ENCODE measurements around the gene DENND4B.
"Not testable (repeated sequence)": the region's sequence is repeated elsewhere in the genome, so short reads cannot be mapped to it uniquely, and the experiment has no call there.

The DENND4B gene

DNA sequence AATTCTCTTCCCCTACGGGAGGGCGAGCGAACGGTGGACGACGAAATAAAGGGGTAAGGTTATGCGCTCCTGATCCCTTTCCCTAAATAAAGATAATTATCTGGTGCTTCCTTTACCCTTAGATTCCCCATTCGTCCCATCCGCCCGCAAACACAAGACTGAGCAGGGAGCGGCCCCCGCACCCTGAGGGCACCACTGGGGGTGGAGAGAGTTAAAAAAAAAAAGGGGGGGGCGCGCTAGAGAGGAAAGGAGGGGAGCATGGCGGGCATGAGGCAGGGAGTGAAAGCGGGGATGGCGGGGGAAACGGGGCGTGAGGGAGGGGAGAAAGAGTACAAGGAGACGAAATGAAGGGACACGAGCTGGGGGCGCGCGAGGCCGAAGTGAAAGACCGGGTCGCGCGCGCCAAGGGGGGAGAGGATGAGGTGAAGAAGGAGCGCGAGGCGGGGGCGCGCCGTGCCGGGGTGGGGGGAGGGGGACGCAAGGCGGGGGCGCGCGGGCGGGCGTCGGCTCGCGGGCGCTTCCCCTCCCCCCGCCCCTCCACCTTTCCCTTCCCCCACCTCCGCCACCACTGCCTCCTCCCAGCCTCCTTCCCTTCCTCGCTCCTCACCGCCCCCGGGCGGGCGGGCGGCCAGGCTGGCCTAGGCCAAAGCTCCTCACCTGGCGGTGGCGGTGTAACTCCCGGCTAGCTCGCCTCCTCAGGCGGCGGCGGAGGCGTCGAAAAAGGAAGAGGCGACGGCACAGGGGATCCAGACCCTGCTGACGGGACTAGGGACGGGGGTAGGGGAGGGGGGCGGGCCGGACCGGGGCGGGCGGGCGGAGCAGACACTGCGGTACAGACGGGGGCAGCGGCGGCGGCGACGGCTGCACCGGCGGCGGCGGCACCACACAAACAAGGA, 24.2 kb downstream of the DENND4B start:
- DNase-seq, result no peak

DNA sequence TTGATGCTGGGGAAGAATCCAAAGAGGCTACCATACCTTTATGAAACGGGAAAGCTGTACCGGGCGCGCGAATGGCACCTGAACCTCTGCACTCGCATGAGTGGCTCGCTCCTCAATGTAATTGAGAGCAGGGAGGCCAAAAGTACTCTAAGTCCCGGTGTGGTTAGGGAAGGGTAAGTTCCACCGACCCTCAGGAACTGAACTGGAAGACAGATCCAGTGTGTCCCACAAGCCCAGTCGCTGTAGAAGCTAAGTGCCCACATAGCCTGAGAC, 24.8 kb downstream of the DENND4B start:
- no peak for DNase-seq

DNA sequence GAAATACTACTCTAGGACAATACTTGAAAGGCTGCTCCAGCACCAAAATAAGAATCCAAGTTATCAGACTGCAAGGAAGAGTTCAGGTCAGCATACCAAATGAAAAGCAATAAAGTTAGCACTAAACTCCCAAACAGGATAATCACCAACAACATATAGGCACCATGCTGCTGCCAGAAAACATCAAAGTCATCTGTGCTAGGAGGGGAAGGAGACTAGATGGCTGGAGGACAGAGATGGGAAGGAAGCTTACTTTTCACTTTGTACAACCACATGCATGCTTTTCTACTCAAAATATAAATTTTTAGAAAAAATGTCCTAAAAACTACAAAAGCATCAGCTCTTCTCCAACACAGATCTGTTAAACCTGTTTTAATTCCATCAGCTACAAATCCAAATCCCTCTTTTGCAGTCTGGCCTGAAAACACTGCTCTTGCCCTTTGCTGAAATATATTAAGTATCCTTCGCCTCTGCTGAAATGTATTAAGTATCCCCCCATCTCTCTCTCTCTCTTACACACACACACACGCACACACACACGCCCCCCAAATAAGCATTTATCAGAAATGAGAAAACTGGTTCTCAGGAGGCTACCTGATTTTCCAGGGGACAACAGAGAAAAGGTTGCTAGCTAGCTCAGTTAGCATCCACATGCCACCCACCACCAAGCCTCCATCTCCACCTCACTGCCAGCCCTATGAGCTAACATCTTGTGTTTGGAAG, 25.3 kb downstream of the DENND4B start:
- no peak for DNase-seq

DNA sequence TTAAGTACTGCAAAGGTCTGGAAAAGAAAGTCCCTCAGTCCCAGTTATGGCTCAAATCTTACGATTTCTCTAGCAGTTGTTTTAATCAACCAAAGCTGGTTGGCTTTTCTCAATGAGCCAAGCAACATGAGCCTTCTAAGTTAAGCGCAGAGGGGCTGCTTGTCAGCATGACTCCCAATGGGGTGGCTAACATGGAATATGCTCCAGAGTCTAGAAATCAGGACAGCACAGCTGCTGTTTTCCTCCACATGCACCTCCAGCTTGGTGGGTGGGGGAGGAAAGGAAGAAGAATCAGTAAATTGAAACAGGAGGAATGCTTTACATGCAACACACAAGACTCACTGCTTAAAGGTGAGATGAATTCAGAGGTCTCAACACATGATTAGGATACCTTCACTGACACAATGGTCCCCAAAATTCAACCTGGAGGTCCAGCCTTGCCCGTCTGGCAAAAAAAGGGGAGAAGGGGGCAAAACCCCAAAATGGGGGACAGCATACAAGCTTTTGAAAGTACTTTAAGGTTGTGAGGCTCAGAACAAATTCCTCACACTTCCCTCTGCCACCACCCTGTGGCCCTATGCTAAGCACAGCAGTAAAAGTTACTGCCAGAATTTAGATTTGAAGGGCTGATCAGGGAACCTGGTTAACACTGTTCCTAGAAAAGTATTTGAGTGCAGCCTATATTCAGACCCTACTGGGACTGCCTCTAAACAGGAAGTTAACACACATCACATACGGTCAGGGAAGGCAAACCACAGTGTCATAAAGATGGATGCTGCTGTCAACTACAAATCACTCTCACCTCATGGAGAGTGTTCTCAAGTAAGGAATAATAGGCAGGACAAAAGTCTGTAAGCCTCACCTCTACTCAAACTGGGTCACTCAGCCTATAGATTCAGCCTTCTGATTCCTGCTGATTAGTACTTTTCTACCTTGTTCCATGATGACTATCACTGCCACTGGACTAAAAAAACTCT, 26.4 kb downstream of the DENND4B start:
- DNase-seq, result peak in 1 of 5 donors; percentile 50

DNA sequence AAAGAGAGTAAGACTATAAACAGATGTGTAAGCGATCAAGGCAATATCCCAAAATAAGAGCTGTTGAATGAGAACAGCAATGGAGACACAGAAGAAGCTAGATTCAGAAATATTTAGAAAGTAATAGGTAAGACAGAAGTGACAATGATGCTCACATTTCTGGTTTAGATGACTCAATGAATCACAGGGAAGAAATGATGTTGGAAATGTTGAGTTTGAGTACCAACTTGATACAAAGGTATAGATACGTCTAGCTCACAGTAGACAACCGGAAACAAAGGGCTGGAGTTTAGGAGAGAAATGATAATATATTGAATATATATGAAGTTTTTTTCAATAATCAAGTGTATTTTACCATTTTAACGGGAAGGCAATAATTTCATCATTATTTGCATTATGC, 30.2 kb downstream of the DENND4B start:
- DNase-seq, result no peak

DNA sequence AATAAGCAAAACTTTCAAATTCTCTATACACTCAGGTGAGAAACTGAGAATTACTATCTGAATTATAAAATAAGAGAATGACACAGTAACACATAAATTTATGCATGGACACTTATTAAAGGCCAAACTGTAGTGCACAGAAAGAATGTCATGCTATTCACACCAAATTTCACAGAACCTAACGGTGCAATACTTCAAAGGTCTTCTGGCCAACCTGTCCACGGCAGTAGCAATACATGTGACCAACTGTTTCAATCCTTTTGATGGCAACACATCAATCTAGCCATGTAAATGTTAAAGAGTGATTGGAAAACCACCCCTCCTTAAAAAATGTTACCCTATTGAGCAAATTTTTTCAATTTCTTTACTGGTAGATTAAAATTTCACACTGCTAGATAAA, 34.2 kb downstream of the DENND4B start:
- DNase-seq, result no peak

DNA sequence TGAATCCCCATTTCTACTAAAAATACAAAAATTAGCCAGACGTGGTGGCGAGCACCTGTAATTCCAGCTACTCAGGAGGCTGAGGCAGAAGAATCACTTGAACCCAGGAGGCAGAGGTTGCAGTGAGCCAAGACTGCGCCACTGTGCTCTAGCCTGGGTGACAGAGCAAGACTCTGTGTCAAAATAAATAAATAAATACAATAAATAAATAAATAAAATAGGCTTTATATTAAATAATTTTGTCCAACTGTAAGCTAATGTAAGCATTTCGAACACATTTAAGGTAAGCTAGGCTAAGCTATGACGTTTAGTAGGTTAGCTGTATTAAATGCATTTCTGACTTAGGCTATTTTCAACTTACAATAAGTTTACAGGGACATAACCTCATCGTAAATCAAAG, 36.0 kb downstream of the DENND4B start:
- DNase-seq, result not testable (repeated sequence)

DNA sequence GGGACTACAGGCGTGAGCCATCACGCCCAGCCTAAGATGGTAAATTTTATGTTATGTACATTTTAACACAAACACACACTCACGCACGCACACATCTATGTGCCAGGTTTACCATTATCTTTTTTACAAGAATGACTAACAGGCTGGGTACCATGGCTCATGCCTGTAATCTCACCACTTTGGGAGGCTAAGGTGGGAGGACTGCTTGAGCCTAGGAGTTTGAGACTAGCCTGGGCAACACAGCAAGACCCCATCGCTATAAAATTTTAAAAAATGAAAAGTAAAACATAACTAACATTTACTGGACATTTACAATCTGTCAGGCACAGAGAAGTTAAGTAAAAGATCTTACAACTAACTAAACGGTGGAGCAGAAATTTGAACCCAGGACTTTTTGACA, 38.4 kb downstream of the DENND4B start:
- DNase-seq, result no peak

DNA sequence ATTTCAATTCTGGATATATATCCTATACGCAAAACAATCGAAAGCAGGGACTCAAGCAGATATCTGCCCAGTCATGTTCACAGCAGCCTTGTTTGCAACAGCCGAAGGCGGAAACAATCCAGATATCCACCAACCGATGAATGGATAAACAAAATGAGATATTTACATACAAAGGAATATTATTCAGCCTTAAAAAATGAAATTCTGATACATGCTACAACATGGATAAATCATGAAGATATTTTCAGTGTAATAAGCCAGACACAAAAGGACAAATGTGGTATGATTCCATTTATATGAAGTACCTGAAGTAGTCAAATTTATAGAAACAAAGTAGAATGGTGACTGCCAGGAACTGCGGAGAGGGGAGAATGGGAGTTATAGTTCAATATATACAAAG, 39.4 kb downstream of the DENND4B start:
- DNase-seq, result no peak

DNA sequence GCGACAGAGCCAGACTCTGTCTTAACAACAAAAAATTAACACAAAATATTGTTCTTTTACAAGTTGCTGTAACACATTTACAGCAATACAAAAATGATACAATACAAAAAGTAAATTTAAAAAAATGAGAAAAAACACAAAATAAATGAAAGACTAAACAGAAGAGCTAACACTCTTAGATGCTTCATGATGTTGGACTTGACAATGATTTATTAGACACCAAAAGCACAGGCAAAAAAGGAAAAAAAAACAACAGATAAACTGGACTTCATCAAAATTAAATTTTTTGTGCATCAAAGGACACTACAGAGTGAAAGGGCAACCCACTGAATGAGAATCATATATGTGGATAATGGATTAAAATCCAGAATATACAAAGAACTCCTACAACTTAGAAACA, 40.1 kb downstream of the DENND4B start:
- DNase-seq, result no peak

DNA sequence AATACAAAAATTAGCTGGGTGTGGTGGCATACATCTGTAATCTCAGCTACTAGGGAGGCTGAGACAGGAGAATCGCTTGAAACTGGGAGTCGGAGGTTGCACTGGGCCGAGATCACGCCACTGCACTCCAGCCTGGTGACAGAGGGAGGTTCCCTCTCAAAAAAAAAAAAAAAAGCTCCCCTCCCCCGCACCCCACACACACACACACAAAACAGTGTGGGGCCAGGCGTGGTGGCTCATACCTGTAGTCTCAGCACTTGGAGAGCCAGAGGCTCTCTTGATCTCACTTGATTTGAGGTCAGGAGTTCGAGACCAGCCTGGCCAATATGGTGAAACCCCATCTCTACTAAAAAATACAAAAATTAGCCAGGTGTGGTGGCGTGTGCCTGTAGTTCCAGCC, 40.6 kb downstream of the DENND4B start:
- DNase-seq, result not testable (repeated sequence)

DNA sequence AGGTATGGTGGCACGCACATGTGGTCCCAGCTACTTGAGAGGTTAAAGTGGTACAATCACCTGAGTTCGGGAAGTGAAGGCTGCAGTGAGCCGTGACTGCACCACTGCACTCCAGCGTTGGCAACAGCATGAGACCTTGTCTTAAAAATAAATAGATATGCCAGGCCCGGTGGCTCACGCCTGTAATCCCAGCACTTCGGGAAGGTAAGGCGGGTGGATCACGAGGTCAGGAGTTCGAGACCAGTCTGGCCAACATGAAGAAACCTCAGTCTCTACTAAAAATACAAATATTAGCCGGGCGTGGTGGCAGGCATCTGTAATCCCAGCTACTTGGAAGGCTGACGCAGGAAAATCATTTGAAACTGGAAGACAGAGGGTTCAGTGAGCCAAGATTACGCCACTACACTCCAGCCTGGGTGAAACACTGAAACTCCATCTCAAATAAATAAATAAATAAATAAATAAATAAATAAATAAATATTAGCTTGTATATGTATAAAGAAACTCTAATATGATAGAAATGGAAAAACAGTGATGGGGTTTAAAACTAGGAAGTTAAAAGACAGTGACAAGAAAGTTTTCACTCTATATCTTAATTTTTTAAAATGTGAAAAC, 42.6 kb downstream of the DENND4B start:
- DNase-seq, result no peak

DNA sequence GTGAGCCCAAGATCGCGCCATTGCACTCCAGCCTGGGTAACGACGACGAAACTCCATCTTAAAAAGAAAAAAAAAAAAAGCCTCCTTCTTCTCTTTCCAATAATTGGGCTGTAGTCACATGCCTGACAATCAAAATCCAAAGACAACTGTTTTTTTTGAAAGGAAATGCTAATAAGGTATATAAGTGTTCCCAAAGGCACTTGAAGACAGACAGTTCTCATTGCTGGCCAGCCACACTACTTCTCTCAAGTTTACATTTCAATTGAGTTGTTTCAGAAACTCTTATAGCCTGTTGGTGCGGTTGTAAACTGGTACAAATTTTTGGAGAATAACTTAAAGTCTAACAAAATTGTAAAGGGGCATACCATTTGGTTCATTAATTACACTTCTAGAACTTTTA, 47.0 kb downstream of the DENND4B start:
- DNase-seq, result no peak

DNA sequence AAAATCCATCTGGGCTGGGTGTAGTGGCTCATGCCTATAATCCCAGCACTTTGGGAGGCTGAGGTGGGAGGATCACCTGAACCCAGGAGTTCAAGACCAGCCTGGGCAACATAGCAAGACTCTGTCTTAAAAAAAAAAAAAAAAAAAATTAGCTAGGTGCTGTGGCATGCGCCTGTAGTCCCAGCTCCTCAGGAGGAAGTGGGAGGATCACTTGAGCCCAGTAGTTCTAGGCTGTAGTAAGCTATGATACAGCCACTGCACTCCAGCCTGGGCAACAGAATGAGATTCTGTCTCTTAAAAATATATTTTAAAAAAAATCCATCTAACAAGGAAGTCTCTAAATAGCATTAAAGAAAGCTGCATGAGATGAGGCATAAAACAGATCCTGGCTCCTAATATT, 50.7 kb downstream of the DENND4B start:
- DNase-seq, result not testable (repeated sequence)

DNA sequence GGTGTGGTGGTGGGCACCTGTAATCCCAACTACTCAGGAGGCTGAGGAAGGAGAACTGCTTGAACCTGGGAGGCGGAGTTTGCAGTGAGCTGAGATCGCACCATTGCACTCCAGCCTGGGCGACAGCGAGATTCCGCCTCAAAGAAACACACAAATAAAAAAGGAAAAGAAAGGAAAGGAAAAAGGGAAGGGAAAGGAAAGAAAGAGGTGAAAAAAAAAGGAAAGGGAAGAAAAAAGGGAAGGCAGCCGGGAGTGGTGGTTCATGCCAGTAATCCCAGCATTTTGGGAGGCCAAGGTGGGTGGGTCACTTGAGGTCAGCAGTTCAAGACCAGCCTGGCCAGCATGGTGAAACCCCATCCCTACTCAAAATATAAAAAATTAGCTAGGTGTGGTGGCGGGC, 55.5 kb downstream of the DENND4B start:
- DNase-seq, result not testable (repeated sequence)

DNA sequence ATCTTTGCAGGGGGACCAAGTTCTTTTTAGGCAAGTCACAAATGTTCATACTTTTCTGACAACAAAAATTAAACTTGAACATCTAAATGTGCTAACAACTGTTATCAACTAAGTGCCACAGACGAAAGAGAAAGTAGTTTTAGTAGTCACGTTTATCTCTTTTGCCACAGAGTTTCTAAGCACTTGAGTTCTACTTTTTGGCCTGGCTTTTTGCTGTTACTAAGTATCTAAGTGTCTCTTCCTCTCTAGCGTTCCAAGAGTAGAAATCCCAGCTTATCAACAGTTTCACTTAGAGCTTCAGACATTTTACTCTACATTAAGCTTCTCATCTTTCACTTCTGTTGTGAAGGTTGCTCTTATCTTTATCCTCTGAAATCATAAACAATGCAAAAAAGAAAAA, 58.0 kb downstream of the DENND4B start:
- no peak for DNase-seq

DNA sequence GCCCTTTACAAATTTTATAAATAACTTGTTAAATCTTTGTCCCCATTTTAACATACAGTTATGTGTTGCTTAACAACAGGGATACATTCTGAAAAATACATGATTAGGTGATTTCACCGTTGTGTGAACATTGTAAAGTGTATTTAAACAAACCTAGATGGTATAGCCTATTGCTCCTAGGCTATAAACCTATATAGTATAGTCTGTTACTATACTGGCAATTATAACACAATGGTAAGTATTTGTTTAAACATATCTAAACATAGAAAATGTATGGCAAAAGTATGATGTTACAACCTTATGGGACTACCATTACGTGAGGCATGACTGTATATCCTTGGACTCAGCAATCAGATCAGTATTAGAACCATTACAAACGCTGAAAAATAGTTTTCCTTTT, 60.4 kb downstream of the DENND4B start:
- DNase-seq, result no peak

DNA sequence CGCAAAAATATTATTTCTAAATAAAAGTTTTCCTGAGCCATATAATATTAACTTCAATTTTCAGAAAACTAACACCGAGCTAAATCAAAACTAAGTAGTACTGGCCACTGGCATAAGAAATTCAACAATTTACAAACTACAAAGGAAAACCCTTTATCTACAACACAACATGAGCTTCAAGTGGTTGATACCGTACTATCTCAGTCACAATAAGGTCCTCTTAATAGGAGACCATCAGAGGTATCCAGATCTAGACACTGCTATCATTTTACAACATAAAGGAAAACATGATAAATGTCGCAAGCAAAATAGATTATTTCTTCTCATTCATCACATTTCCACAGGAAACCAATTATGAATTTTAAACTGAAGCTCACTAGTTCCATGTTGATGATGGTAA, 63.3 kb downstream of the DENND4B start:
- DNase-seq, result no peak

DNA sequence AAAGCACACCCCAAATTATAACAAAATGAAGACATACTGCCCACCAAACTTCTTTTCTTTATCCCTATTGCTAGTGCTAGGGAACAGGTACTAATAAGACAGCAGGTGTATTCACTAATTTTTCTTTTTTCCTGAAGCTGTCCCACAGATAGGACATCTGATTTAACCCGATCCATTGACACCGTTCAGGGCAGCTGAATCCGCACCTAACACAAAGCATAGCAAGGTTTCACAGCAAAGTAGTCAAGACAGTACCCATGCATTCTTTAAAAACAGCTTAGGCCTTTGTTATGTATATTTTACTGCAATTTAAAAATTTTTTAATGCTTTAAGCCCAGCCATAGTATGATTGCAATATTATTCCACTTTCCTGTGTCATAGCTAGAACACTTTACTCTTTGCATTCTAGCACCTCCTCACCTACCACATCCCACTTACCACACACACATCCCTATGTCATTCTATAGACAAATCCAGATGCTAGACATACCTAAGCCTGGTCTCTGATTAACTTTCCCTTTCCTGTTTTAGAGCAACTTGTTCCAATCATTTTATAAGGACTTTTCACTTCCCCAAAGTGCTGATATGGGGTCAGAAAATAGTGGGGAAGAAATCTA, 64.1 kb downstream of the DENND4B start:
- DNase-seq, result no peak

DNA sequence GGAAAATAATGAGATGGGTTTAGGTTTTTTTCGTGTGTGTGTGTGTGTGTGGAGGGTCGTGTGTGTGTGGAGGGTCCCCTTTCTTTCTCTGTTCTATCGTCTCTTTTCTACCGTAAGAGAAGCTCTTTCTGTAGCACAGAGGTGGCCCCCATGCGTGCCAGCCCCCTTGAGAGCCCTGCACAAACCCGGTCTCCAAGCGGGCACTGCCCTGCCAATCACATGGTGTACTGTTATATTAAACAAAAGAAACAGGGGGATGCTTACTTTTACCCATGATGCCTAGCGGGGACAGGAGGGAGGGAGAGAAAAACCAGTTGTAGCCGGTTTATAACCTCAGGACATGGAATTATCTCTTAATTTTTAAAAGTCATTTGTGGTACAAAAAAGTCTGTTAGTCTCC, 64.8 kb downstream of the DENND4B start:
- DNase-seq, result no peak

DNA sequence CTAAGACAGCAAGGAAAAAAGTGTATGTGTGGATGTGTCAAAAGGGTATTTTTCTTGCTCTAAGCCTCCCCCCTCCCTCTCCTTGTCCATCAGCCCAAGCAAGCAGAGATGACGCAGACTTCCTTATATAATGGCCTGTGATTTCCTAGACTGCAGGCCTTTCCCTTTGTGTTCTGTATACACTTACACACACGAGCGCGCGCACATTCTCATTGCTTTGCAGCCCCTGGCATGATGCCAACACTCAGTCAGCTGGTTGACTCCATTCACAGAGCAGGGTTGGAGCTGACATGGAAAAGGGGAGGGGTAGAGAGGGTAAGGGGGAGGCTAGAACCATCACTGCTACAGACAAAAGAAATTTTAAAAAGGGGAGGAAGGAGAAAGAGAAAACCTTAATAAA, 65.6 kb downstream of the DENND4B start:
- DNase-seq, result peak in 1 of 5 donors; percentile 16

DNA sequence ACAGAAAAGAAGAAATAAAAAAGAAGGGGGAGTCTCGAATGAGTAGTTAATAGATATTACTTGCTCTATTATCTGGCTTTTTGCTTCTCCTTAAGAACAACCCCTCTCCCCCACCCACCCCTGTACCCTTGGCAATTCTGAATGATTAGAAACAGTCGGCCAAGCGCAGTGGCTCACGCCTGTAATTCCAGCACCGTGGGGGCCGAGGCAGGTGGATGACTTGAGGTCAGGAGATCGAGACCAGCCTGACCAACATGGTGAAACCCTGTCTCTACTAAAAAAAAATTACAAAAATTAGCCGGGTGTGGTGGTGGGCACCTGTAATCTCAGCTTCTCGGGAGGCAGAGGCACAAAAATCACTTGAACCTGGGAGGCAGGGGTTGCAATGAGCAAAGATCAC, 66.5 kb downstream of the DENND4B start:
- no peak for DNase-seq

Measured in T-helper 1 cell (primary cell).